GM23248 (cell line): ENCODE results near the gene MED12L.

Experiments
- EZH2 ChIP-seq: fragments of 200-600 bp; sonication (generic); IDR thresholded peaks from 2 replicates; pipeline ENCODE4 v1.6.1; 2018; ENCODE audit warnings: antibody characterized with exemption, mild to moderate bottlenecking; ENCODE audit not compliant: insufficient read depth, poor library complexity, severe bottlenecking
- EZH2phosphoT487 ChIP-seq: fragments of 200-600 bp; sonication (generic); IDR thresholded peaks from 2 replicates; pipeline ENCODE4 v1.6.1; 2018; ENCODE audit warnings: antibody characterized with exemption, moderate library complexity, mild to moderate bottlenecking, low read depth; ENCODE audit not compliant: insufficient read depth

DNA sequence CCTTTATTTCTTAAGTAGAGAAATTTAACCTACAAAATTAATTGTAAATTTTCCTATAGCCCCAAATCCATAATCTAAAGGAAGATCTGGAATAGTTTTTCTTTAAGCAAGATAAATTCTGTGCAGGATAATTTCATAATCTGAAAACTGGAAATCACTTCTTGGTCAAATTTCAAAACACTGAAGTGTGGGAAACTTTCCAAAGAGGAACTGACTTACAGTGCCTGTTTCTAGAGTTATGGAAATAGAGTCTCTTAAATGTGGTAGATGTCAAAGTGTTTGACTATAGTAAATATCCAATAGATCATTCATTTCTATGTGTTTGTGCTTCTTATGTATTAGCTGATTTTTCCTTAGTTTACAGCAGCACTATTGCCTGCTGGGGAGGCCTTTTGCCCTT lies 245.4 kb downstream of the MED12L start:
- TF ChIP-seq EZH2: no peak
- no peak for TF ChIP-seq EZH2phosphoT487
